HCT116 (cell line): ENCODE measurements around the gene RHEBL1.

Source experiments
- FOSL1 ChIP-seq: IDR thresholded peaks from 2 replicates; pipeline ENCODE4 v1.6.1; 2012; ENCODE audit warnings: low read depth
- TF ChIP-seq, protein P1 (sequence below): IDR thresholded peaks from 2 replicates; pipeline ENCODE4 v1.6.1; 2012; ENCODE audit warnings: low read depth
- TF ChIP-seq, protein P2 (sequence below): IDR thresholded peaks from 2 replicates; pipeline ENCODE4 v1.6.1; 2012

DNA sequence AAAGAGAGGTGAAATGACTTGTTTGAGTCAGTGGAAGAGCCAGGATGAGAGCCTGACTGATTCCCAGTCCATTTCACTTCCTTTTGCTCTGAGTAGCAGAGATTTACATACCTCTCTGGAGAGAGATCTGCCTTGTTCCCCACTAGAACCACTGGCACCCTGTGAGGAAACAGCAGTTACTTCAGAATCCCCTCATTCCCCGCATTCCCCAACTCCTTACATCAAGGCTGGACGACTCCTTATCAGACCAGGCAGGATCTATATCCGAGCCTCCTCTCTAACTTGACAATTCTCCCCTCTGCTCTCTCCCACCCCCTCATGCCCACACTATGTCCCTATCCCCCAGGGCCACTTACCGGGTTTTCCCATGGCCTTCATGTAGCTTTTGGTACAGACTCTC lies 3.7 kb downstream of the RHEBL1 start:
- TF ChIP-seq, protein P1, sequence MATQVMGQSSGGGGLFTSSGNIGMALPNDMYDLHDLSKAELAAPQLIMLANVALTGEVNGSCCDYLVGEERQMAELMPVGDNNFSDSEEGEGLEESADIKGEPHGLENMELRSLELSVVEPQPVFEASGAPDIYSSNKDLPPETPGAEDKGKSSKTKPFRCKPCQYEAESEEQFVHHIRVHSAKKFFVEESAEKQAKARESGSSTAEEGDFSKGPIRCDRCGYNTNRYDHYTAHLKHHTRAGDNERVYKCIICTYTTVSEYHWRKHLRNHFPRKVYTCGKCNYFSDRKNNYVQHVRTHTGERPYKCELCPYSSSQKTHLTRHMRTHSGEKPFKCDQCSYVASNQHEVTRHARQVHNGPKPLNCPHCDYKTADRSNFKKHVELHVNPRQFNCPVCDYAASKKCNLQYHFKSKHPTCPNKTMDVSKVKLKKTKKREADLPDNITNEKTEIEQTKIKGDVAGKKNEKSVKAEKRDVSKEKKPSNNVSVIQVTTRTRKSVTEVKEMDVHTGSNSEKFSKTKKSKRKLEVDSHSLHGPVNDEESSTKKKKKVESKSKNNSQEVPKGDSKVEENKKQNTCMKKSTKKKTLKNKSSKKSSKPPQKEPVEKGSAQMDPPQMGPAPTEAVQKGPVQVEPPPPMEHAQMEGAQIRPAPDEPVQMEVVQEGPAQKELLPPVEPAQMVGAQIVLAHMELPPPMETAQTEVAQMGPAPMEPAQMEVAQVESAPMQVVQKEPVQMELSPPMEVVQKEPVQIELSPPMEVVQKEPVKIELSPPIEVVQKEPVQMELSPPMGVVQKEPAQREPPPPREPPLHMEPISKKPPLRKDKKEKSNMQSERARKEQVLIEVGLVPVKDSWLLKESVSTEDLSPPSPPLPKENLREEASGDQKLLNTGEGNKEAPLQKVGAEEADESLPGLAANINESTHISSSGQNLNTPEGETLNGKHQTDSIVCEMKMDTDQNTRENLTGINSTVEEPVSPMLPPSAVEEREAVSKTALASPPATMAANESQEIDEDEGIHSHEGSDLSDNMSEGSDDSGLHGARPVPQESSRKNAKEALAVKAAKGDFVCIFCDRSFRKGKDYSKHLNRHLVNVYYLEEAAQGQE: no peak
- no peak for TF ChIP-seq FOSL1
- TF ChIP-seq, protein P2, sequence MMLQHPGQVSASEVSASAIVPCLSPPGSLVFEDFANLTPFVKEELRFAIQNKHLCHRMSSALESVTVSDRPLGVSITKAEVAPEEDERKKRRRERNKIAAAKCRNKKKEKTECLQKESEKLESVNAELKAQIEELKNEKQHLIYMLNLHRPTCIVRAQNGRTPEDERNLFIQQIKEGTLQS: no peak
